HG03520 (cell line): ENCODE data around the gene ZSCAN12.
A peak's percentile ranks its signal among the peaks of the same experiment; 100 is the strongest.
"Not testable (repeated sequence)": the region's sequence is repeated elsewhere in the genome, so short reads cannot be mapped to it uniquely, and the experiment has no call there.

Experiments used
- ATAC-seq: cut with Tn5 transposase; IDR thresholded peaks from one replicate; pipeline ENCODE4 v1.9.1; 2021; ENCODE audit warnings: mild to moderate bottlenecking, moderate library complexity; ENCODE audit not compliant: unreplicated experiment

Gene ZSCAN12

DNA sequence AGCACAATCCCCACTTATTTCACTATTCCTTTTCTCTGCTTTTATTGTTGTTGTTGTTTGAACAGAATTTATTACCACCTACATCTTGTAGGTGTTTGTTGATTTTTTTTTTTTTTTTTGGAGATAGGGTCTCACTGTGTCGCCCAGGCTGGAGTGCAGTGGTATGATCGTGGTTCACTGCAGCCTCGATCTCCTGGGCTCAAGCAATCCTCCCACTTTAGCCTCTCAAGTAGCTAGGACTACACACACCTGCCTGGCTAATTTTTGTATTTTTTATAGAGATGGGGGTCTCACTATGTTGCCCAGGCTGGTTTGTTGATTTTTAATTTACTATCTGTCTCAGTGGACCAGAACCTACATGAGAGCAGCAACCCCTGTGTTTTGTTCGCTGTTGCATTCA is 3.6 kb downstream of the ZSCAN12 start:
- no peak for ATAC-seq

DNA sequence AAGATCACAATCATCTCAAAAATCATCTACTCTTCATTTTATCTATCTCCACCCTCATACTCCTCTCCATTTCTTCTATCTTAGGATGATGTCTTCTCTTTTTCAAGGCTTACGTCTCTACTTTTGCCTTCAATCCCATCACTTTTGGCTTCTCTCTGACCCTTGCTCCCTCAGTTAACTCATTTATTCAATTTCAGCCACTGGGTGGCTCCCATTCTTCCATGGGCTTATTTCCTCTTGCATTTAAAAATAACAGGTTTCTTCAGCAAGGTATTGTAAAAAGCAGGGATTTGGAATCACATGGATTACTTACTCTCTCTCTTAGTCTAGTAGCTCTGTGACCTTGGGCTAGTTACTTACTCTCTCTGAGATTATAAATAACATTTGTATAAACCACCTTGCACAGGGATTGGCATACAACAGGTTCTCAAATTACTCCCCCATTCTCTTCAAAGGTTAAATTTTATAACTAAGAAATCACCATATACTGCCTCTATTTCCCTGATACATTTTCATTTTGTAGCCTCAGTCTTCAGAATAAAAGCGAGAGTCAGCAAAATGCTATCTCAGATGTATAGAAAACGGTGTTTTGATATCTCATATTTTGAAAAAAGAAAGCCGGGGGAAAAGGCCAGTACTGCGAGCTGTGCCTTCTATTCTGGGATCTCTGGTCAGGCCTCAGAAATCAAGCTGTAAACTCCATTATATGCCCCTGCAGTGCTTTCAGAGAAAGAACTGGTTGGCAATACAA is 5.5 kb downstream of the ZSCAN12 start:
- ATAC-seq = no peak

DNA sequence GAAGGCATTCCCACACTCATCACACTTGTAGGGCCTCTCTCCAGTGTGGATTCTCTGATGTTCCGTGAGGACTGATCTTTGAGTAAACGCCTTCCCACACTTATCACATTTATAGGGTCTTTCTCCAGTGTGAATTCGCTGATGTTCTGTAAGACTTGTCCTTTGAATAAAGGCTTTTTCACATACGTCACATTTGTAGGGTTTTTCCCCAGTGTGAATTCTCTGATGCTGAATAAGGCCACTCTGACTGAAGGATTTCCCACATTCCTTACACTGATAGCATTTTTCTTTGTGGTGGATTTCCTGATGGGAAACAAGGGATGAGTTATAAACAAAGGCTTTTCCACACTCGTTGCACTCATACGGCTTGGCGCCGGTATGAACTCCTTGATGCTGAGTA is 8.9 kb downstream of the ZSCAN12 start:
- no peak for ATAC-seq

DNA sequence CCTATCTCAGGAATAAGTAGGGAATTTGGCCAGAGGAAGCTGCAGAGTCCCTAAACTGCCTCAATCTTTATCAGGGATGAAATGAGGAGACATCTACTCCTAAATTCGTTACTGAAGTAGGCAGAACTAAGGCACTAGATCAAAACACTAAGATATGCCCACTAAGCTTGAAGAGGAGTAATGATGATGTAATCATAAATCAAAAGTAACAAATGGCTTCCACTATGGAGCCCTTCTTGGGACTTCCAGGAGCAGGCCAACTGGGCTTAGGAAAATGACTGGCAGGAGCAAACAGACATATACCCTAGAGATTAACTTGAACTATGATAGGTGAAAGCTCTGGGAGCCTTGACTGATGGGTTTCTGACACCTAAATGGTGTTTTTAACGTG is 15.4 kb downstream of the ZSCAN12 start:
- no peak for ATAC-seq

DNA sequence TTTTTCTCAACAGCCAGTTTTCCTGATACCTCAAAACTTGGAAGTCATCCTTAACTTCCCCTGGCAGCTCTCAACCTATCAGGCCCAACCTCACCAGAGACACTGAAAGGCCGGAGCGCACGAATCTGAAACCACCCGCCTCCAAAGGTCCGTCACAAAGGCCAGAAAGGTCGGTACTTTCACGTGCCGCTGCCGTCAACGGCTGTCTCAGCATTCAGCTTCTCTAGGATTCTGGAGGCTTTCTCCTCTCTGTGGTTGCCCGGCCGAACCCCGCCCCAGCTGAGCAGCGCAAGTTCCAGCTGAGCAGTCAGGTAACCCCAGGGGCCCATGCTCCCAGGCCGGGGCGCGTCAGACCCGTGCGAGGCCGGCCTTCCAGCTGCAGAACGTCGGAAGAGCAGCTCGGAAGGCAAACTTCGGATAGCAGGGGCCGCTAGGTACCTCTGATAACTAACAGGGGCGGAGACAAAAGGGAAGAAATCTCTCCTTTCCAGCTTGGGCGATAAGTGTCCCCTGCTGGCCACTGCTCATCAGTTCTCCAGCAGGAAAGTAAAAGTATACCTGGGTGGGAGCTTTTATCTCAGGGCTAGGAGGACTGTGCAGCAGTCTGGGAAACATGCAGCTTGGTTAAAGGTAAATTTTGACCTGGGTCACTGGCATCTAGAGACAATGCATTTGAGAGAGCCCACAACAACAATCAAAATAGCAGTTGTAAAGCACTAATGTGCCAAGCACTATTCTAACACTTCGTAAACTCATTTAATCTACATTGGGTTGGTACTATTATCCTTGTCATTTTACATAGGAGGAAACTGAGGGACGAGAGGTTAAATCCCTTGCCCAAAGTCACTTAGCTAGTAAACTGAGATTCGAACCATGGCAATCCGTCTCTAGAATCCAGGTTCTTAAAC is 16.1 kb downstream of the ZSCAN12 start:
- ATAC-seq = peak; percentile 86

DNA sequence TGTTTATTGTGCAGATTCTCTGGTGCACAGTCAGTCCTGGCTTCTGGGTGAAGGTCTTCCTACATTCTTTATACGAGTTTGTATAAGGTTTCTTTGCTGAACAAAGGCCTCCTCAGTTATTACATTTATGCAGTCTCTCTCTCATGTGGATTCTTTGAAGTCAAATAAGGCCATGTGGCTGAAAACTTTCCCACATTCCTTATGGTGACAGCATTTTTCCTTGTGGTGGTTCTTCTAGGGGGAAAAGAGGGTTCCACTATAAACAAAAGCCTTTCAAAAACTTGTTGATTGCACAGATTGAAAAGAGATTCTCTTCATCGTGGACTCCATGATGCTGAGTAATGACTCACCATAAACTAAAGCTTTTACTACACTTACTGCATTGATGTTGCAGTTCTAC is 19.2 kb downstream of the ZSCAN12 start:
- ATAC-seq = no peak

DNA sequence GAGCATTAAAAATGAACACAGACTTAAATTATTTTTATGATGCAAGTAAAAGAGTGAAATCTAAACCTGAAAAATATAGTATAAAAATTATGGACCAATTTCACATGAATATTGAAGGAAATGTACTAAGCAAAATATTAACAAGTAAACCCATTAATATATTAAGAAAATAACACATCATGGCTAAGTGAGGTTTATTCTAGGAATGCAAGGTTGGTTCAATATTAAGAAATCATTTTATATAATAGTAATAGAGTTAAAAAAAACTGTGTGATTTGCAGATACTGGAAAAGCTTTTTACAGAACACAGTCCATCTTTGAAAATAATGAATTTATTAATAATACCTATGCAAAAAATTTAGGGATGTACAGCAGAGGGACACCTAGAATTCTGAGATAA is 20.9 kb downstream of the ZSCAN12 start:
- no peak for ATAC-seq

DNA sequence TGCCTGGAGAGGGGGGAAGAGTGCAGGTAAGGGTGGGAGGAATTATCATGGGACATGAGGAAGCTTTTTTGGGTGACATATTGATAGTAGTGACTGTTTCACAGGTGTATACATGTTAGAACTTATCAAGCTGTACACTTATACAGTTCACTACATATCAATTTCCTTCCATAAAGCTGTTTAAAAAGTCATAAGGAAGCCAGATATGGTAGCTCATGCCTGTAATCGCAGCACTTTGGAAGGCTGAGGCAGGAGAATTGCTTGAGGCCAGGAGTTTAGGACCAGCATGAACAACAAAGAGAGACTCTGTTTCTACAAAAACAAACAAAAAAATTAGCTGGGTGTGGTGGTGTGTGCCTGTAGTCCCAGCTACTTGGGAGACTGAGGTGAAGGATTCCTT is 21.7 kb downstream of the ZSCAN12 start:
- ATAC-seq = no peak

DNA sequence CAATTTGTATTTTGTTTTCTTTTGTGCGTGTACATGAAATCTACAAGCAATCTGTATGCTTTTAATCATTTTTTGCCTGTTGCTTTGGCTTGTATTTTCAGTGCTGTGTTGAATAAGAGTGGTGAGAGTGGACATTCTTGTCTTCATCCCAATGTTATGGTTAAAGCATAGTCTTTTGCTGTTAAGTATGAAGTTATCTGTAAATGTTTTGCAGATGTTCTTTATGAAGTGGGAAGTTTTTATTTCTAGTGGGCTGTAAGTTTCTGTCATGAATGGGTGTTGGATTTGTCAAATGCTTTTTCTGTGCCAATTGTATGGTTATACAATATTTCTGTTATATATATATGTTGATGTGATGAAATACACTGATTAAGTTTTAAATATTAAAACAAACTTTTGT is 25.6 kb downstream of the ZSCAN12 start:
- no peak for ATAC-seq

DNA sequence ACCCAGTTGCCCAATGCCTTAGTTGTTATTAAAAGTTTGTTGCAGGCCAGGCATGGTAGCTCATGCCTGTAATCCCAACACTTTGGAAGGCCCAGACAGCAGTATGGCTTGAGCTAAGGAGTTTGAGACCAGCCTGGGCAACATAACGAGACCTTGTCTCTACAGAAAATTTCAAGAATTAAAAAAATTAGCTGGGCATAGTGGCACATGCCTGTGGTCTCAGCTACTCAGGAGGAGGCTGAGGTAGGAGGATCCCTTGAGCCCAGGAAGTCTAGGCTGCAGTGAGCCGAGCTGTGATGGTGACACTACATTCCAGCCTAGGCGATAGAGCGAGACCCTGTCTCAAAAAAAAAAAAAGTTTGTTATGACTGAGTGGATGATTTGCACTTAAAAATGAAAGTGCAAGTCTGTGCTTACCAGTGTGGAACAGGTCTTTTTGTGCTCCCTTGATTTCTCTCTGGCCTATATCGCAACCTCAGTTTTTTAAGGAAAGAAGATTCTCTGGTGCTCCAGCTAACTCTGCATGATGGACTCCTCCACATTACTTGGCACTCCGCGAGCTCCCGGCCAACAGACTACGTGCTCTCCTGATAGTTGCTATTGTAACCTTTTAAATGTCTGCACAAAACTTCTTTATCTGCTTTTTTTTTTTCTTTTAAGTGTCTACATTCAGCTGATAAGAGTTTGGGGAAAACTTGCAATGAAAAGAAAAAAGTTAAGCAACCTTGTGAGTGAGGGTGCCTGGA is 27.7 kb downstream of the ZSCAN12 start:
- peak; percentile 53 for ATAC-seq

DNA sequence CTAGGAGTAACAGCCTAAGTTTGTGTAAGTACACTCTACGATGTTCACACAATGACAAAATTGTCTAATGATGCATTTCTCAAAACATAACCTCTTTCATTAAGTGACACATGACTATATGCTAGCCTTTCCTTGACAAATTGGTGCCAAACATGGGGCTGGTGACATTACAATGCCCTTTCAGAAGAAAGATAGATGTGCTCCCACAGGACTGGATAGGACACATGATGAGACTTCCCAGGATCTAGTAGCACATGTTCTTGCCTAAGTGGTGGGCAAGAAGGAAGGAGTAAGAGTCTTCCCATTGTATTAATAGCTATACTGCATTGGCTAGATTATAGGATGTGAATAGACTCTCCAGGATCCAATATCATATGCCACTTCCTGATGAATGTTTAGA is 28.3 kb downstream of the ZSCAN12 start:
- ATAC-seq = no peak

DNA sequence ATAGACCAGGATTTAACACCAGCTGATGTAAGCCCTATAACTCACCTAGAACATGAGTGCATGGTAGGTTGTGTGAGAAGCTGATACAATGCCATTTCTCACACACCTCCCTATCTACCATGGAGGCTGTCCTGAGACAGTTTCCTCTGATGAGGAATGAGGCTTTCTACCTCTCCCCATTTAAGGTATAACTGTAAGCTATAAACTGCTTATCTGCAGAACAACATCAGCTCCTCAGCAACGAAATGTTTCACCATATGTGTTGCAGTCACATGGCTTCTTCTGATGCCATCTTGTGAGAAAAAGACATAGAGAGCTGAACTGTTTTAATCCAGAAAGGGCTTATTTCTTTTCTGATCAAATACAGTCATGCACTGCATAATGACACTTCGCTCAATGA is 29.1 kb downstream of the ZSCAN12 start:
- no peak for ATAC-seq

DNA sequence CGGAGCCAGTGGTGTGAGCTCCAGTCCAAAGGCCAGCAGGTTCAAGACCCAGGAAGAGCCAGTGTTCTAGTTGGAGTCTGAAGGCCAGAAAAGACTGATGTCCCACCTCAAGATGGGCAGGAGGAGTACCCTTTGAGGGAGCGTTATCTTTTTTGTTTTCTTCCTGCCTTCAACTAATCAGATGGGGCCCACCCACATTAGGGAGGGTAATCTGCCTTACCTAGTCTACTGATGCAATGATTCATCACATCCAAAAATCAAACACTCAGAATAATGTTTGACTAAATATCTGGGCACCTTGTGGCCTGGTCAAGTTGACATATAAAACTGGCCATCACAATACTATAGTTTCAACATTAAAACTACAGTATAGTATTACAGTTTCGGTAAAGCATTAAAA is 30.1 kb downstream of the ZSCAN12 start:
- no peak for ATAC-seq

DNA sequence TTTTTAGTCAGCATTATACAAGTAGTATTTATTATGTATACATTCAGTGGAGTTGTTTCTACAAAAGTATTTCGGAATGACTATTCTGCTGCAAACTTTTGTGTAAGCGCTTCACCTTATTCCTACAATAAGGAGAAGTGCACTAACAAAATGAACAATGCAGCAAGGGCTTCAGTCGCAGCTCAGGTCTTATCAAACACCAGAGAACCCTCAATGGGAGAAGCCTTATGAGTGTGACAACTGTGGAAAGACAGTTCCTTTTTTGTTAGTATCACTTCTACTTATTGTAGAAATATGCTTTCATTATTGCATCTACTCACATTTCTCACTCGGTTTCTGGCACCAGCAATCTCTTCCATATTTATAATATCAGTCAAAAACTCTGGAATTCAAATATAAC is 31.0 kb downstream of the ZSCAN12 start:
- peak; percentile 72 for ATAC-seq

DNA sequence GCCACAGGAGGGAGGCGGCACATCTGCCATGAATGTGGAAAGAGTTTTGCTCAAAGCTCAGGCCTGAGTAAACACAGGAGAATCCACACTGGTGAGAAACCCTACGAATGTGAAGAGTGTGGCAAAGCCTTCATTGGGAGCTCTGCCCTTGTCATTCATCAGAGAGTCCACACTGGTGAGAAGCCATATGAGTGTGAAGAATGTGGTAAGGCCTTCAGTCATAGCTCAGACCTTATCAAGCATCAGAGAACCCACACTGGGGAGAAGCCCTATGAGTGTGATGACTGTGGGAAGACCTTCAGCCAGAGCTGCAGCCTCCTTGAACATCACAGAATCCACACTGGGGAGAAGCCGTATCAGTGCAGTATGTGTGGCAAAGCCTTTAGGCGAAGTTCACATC is 34.0 kb downstream of the ZSCAN12 start:
- not testable (repeated sequence) for ATAC-seq

DNA sequence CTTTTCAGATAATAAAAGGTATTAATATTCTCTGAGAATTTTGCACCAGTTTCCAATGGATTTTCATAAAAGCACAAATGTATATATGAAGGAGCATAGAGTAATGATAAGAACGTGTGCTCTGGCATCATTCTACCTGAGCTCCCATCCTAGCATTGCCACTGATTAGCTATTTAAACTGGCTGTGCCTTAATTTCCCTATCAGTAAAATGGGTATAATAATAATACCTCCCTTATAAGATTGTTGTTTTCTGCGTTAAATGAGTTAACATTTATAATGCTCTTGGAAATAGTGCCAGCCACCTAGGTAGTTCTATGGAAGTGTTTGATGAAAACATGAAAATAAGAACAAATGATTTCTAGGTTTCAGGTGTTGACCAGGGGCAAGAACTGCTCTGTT is 38.6 kb downstream of the ZSCAN12 start:
- no peak for ATAC-seq

DNA sequence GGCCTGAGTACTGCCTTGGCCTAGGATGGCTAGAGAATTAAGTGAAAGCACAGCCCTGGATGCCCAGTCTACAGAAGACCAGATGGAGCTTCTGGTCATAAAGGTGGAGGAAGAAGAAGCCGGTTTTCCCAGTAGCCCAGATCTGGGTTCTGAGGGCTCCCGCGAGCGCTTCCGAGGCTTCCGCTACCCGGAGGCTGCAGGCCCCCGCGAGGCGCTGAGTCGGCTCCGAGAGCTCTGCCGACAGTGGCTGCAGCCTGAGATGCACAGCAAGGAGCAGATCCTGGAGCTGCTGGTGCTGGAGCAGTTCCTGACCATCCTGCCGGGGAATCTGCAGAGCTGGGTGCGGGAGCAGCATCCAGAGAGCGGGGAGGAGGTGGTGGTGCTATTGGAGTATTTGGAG is 40.0 kb downstream of the ZSCAN12 start:
- ATAC-seq = not testable (repeated sequence)

DNA sequence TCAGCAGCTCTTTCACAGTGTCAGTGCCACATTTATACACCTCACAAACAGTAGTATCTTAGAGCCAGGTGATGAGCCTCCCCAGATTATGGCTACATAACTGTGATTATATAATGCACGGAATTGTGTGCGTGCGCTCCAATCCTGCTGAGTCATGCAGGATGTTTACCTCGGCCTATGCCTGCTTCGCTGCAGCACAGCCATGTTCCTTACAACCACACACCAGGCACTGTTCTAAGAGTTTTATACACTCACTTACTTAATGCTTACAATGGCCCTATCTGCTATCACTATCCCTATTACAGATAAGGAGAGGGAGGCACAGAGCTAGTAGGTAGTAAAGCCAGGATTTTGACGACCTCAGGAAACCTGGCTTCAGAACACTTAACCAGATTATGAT is 42.5 kb downstream of the ZSCAN12 start:
- no peak for ATAC-seq

DNA sequence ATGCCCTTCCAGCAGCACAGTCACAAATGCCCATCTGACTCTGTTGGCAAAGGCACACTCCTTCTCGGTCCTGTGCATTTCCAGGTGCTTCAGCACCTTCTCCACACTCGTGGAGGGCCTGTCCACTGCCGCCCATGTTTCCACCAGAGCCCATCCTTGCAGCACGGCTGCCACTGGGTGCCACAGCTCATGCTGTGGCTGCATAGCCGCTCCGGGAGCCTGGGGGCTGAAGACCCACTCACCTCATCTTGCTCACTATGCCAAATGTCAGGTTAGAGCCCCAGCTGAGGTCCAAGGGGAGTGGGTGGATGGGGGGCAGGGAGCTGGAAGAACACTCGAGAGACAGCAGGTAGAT is 42.9 kb downstream of the ZSCAN12 start:
- ATAC-seq = no peak

DNA sequence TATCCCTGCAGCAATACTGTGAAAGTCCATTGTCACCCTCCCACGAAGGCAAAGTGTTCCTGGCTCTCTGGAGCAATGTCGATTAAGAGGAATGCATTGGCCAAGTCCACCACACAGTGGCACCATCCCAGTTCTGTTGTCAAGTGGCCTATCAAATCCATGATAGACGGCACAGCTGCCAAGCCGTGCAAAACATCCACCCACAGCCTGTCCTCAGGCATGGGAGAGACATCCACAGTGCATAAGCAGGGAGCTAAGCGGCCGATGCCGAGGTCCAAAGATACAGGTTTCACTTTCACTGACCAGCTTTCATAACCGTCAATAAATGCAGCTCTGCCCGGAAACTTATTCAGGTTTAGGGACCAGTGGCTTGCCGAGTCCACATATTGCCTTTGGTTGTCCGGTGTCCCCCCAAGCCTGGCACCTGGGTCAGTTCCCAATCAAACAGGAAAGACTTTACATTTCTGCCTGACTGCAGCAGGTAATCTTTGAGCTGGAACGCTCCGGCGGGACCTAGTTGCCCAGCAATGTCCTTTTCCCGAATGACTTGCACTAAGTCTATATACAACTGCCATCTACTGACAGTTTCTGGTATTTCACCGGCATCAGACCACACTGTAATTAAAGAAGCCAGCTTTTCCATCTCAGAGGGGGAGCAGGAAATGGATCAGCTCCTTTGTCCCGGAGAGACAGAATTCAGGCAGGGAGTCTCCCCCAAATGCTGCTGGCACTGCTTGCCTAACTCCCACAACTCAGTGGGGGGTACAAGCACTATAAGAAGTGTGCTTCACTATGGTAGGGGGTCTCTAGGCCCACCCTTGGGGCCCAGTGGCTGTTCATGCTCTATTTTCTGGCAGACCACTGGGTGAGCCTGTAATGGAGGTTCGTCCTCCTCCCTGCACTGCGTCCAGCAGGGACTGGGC is 43.5 kb downstream of the ZSCAN12 start:
- ATAC-seq = no peak
